Stomach (tissue), 9 donors: ENCODE results near the gene CARD14. TPM values are rescaled to one million over a fixed set of nuclear protein-coding genes. Genes with fewer than 3 reads are reported as not detected.

Experiments used
- DNase-seq, 2 donors: peaks; one replicate each; pipeline versions ENCODE4 v3.0.0 to v3.0.0-alpha.2; 2013 to 2019
- H3K27ac ChIP-seq, 5 donors: fragments of 200-600 bp in 4 of 5; sonication (generic) in 4 of 5; one replicate each; pipeline ENCODE4 v1.5.1; 2013 to 2019; ENCODE audit warnings: mild to moderate bottlenecking in 1 of 5, moderate library complexity in 1 of 5
- H3K27me3 ChIP-seq, 3 donors: fragments of 200-600 bp; sonication (generic); one replicate each; pipeline ENCODE4 v1.5.1; 2017 to 2019; ENCODE audit warnings: mixed run types in 1 of 3
- H3K36me3 ChIP-seq, 4 donors: fragments of 200-600 bp; sonication (generic); 1 replicate in 3 of 4; 2 replicates in 1 of 4; pipeline ENCODE4 v1.5.1; 2016 to 2019
- H3K4me1 ChIP-seq, 4 donors: fragments of 200-600 bp; sonication (generic); one replicate each; pipeline ENCODE4 v1.5.1; 2016 to 2019
- H3K4me3 ChIP-seq, 4 donors: fragments of 200-600 bp; sonication (generic) in 3 of 4; one replicate each; pipeline ENCODE4 v1.5.1; 2016 to 2019; ENCODE audit warnings: mild to moderate bottlenecking in 1 of 4
- H3K9me3 ChIP-seq, 4 donors: fragments of 200-600 bp; sonication (generic); one replicate each; pipeline ENCODE4 v1.5.1; 2016 to 2019
- CTCF ChIP-seq, 7 experiments: fragments of 450-650 bp in 4 of 7; fragments of 200-600 bp in 3 of 7; sonication (generic) in 3 of 7; IDR thresholded peaks; one replicate each; pipeline ENCODE4 v1.5.1; 2016 to 2019; ENCODE audit warnings: antibody characterized with exemption in 7 of 7, control low read depth in 2 of 7, mild to moderate bottlenecking in 1 of 7
- EP300 ChIP-seq: sonication (generic); formaldehyde crosslinking; IDR thresholded peaks from one replicate; pipeline ENCODE4 v1.6.1; 2017; ENCODE audit warnings: antibody characterized with exemption
- POLR2A ChIP-seq, 4 donors: fragments of 450-650 bp; IDR thresholded peaks; one replicate each; pipeline ENCODE4 v1.6.1; 2016; ENCODE audit warnings: antibody characterized with exemption in 4 of 4, control low read depth in 2 of 4, mild to moderate bottlenecking in 1 of 4, moderate library complexity in 1 of 4
- POLR2AphosphoS5 ChIP-seq, 3 donors: sonication (generic); formaldehyde crosslinking; IDR thresholded peaks; one replicate each; pipeline ENCODE4 v1.6.1; 2016; ENCODE audit warnings: antibody characterized with exemption in 3 of 3
- WGBS, 5 donors: extraction: QIAGEN DNeasy Blood & Tissue Kit in 3 of 5; methylation state at CpG; one replicate each; pipeline versions ENCODE4 v1.1.5 to v1.1.7; 2013 to 2018; 5-methylcytosine and 5-hydroxymethylcytosine counted together
- intact Hi-C: fragments of 100-400 bp; cut with DNase I; formaldehyde crosslinking; loops from one replicate; pipeline ENCODE4 v1.15.1; 2023; ENCODE audit warnings: low total_unique reads
- polyA plus RNA-seq, 3 donors: library from polyadenylated mRNA; stranded (reverse); fragments of 200-250 nt; gene quantifications; one replicate each; pipeline ENCODE4 v1.2.3, GENCODE V29; 2013
- total RNA-seq, 5 donors: library from RNA; depleted of rRNA; stranded (reverse); fragments of >200 nt; gene quantifications; one replicate each; pipeline versions ENCODE4 v1.1.0 to v1.2.3, GENCODE V29; 2014 to 2016
- donor health status: healthy with polysubstance abuse.
- donor health status: Bipolar disorder and iron deficiency.
- donor health status: healthy.

The CARD14 gene
- total and polyA plus RNA-seq, 8 donors: 0.12 to 10.5 (median 3.3) TPM; not detected in 4

- Histone ChIP-seq H3K27ac (no peak overlapping the region), H3K4me3 (no peak overlapping the region), H3K36me3 (no peaks in the 10 kb centered on the region), H3K4me1 (no peaks in the 10 kb centered on the region), H3K9me3 (no peaks in the 10 kb centered on the region), H3K27me3 (peaks cover 0 to 9% (median 0%) of the 10 kb centered on the region in 3 donors)
- intact Hi-C loops: no loop called here
- no peak for TF ChIP-seq POLR2A (IDR thresholded peaks at IDR 0.05)
- TF ChIP-seq EP300: no peak
- no peak for TF ChIP-seq CTCF (IDR thresholded peaks at IDR 0.05)
- no peak for TF ChIP-seq POLR2AphosphoS5 (IDR thresholded peaks at IDR 0.05)
- 88 to 93% (median 92%) methylated on average over 17 of the region's 17 CpGs for WGBS, 5 donors
- no peak for DNase-seq
Measured at GRCh38 chr17:80181431-80181830, 11.6 kb downstream of the CARD14 start.

GRCh38 chr17:80182118-80182844, 12.5 kb downstream of the CARD14 start:
- Histone ChIP-seq H3K4me3 (no peak overlapping the region), H3K36me3 (no peaks in the 10 kb centered on the region), H3K4me1 (peaks cover 3 to 4% (median 4%) of the 10 kb centered on the region in 4 donors), H3K27me3 (peaks cover 0 to 9% (median 0%) of the 10 kb centered on the region in 3 donors), H3K9me3 (no peaks in the 10 kb centered on the region), H3K27ac (no peak overlapping the region)
- WGBS, 5 donors: 84 to 88% (median 85%) methylated on average over 16 to 30 of the region's 30 CpGs
- TF ChIP-seq POLR2AphosphoS5 (IDR thresholded peaks at IDR 0.05) (no peak), POLR2A (IDR thresholded peaks at IDR 0.05) (no peak), CTCF (IDR thresholded peaks at IDR 0.05) (no peak), EP300 (no peak)
- intact Hi-C loops: no loop called here
- no peak for DNase-seq

GRCh38 chr17:80182845-80183223, 13.0 kb downstream of the CARD14 start:
- no peak for DNase-seq
- WGBS, 5 donors: 93 to 95% (median 93%) methylated on average over 12 of the region's 12 CpGs
- no peak overlapping the region for H3K27ac ChIP-seq
- no peak overlapping the region for H3K4me3 ChIP-seq
- peaks cover 7 to 10% (median 9%) of the 10 kb centered on the region in 4 donors for H3K4me1 ChIP-seq
- H3K9me3 ChIP-seq: no peaks in the 10 kb centered on the region
- peaks cover 0 to 9% (median 0%) of the 10 kb centered on the region in 3 donors for H3K27me3 ChIP-seq
- no peaks in the 10 kb centered on the region for H3K36me3 ChIP-seq
- intact Hi-C loops: no loop called here
- no peak for TF ChIP-seq POLR2AphosphoS5 (IDR thresholded peaks at IDR 0.05)
- TF ChIP-seq CTCF (IDR thresholded peaks at IDR 0.05): no peak
- no peak for TF ChIP-seq EP300
- TF ChIP-seq POLR2A (IDR thresholded peaks at IDR 0.05): no peak

- no peak for DNase-seq
- Histone ChIP-seq H3K9me3 (no peaks in the 10 kb centered on the region), H3K36me3 (no peaks in the 10 kb centered on the region), H3K27ac (no peak overlapping the region), H3K27me3 (peaks cover 0 to 9% (median 0%) of the 10 kb centered on the region in 3 donors), H3K4me1 (peaks cover 11 to 16% (median 13%) of the 10 kb centered on the region in 4 donors), H3K4me3 (no peak overlapping the region)
- WGBS, 5 donors: 77 to 85% (median 79%) methylated on average over 20 to 26 of the region's 26 CpGs
- TF ChIP-seq POLR2A (IDR thresholded peaks at IDR 0.05): no peak
- no peak for TF ChIP-seq POLR2AphosphoS5 (IDR thresholded peaks at IDR 0.05)
- TF ChIP-seq CTCF (IDR thresholded peaks at IDR 0.05): no peak
- no peak for TF ChIP-seq EP300
- intact Hi-C loops: no loop called here
Measured at GRCh38 chr17:80183581-80184422, 14.0 kb downstream of the CARD14 start.
